Keratinocyte (primary cell): ENCODE data around the gene CHCHD10. TPM values are rescaled to one million over a fixed set of nuclear protein-coding genes. Genes with fewer than 3 reads are reported as not detected.

Experiments used
- DNase-seq: peaks from one replicate; pipeline ENCODE4 v3.0.0-alpha.2; 2011; ENCODE audit warnings: low read depth, missing footprints, low spot score
- FAIRE-seq: peaks from 2 replicates; lab custom pipeline; 2011; peaks lifted over from hg19 to GRCh38; lab: Jason Lieb, UNC
- H2AFZ ChIP-seq: 2 replicates; pipeline ENCODE4 v1.6.0; 2012; ENCODE audit warnings: low read length, control low read depth, inconsistent platforms; ENCODE audit not compliant: control insufficient read depth
- H3K27ac ChIP-seq: 2 replicates; pipeline ENCODE4 v1.5.1; 2011; ENCODE audit warnings: low read length; ENCODE audit not compliant: control insufficient read depth, insufficient read depth
- H3K27me3 ChIP-seq: 3 replicates; pipeline ENCODE4 v1.6.0; 2011; ENCODE audit warnings: low read length; ENCODE audit not compliant: control insufficient read depth, insufficient read depth; ENCODE audit errors: extremely low read depth
- H3K36me3 ChIP-seq, 2 experiments: 2 replicates in 1 of 2; 3 replicates in 1 of 2; pipeline ENCODE4 v1.5.1; 2011; ENCODE audit warnings: low read length in 2 of 2, mild to moderate bottlenecking in 1 of 2; ENCODE audit not compliant: control insufficient read depth in 2 of 2, insufficient read depth in 2 of 2; ENCODE audit errors: extremely low read depth in 1 of 2
- H3K4me1 ChIP-seq: 3 replicates; pipeline ENCODE4 v1.5.1; 2011; ENCODE audit warnings: low read length; ENCODE audit not compliant: control insufficient read depth, insufficient read depth; ENCODE audit errors: extremely low read depth
- H3K4me2 ChIP-seq: 3 replicates; pipeline ENCODE4 v1.6.0; 2011; ENCODE audit warnings: low read depth, low read length; ENCODE audit not compliant: control insufficient read depth, insufficient read depth; ENCODE audit errors: extremely low read depth
- H3K4me3 ChIP-seq, 3 experiments: fragments of 200-600 bp in 1 of 3; sonication (generic) in 1 of 3; 2 replicates in 2 of 3; 3 replicates in 1 of 3; pipeline ENCODE4 v1.5.1; 2011 to 2016; ENCODE audit warnings: low read length in 3 of 3, mild to moderate bottlenecking in 3 of 3, control low read depth in 2 of 3, inconsistent platforms in 1 of 3, low read depth in 1 of 3, mixed read lengths in 1 of 3, mixed run types in 1 of 3, moderate library complexity in 1 of 3; ENCODE audit not compliant: control insufficient read depth in 2 of 3, insufficient read depth in 2 of 3; ENCODE audit errors: extremely low read depth in 1 of 3
- H3K79me2 ChIP-seq: 2 replicates; pipeline ENCODE4 v1.6.0; 2012; ENCODE audit warnings: low read length; ENCODE audit not compliant: control insufficient read depth, insufficient read depth
- H3K9ac ChIP-seq: 3 replicates; pipeline ENCODE4 v1.6.0; 2011; ENCODE audit warnings: low read length; ENCODE audit not compliant: control insufficient read depth, insufficient read depth; ENCODE audit errors: extremely low read depth
- H3K9me1 ChIP-seq: 3 replicates; pipeline ENCODE4 v1.6.0; 2011; ENCODE audit warnings: low read length; ENCODE audit not compliant: control insufficient read depth, insufficient read depth; ENCODE audit errors: extremely low read depth
- H3K9me3 ChIP-seq: 2 replicates; pipeline ENCODE4 v1.5.1; 2012; ENCODE audit warnings: low read depth, low read length; ENCODE audit not compliant: control insufficient read depth
- H4K20me1 ChIP-seq: 3 replicates; pipeline ENCODE4 v1.6.0; 2011; ENCODE audit warnings: low read length; ENCODE audit not compliant: control insufficient read depth, insufficient read depth; ENCODE audit errors: extremely low read depth
- CTCF ChIP-seq, 3 experiments: IDR thresholded peaks in 1 of 3; conservative IDR thresholded peaks in 1 of 3; optimal IDR thresholded peaks in 1 of 3; 2 replicates in 2 of 3; 3 replicates in 1 of 3; pipeline versions ENCODE3 to v1.5.1; 2011; ENCODE audit warnings: low read length in 3 of 3, mild to moderate bottlenecking in 3 of 3, moderate library complexity in 2 of 3, control low read depth in 1 of 3, inconsistent platforms in 1 of 3; ENCODE audit not compliant: insufficient read depth in 2 of 3; ENCODE audit errors: extremely low read depth in 1 of 3
- EZH2 ChIP-seq: IDR thresholded peaks from one replicate; pipeline ENCODE4 v1.6.1; 2012; ENCODE audit warnings: inconsistent platforms, mild to moderate bottlenecking, low read length, moderate library complexity
- dilution Hi-C: fragments of 300-500 bp; cut with MboI; formaldehyde crosslinking; loops from one replicate; pipeline ENCODE4 v1.7.0; 2020; ENCODE audit warnings: low sequenced_read_pairs; ENCODE audit not compliant: extremely low pct_ligation_motif_present
- polyA plus RNA-seq, 5 experiments: library from polyadenylated mRNA; depleted of rRNA in 3 of 5; stranded (reverse) in 3 of 5; stranded (forward) in 1 of 5; unstranded in 1 of 5; fragments of >200 nt; gene quantifications; 1 replicate in 1 of 5; 2 replicates in 3 of 5; 3 replicates in 1 of 5; pipeline versions ENCODE4 v1.2.1 to v1.2.3, GENCODE V29; 2011 to 2012; ENCODE audit warnings: missing spikeins in 2 of 5, low read depth in 1 of 5, low replicate concordance in 1 of 5

Gene CHCHD10
- polyA plus RNA-seq, 1 donor (not counting 4 experiments of a cell fraction or from before 2014, with no cell fraction given): 10.4 TPM

DNA sequence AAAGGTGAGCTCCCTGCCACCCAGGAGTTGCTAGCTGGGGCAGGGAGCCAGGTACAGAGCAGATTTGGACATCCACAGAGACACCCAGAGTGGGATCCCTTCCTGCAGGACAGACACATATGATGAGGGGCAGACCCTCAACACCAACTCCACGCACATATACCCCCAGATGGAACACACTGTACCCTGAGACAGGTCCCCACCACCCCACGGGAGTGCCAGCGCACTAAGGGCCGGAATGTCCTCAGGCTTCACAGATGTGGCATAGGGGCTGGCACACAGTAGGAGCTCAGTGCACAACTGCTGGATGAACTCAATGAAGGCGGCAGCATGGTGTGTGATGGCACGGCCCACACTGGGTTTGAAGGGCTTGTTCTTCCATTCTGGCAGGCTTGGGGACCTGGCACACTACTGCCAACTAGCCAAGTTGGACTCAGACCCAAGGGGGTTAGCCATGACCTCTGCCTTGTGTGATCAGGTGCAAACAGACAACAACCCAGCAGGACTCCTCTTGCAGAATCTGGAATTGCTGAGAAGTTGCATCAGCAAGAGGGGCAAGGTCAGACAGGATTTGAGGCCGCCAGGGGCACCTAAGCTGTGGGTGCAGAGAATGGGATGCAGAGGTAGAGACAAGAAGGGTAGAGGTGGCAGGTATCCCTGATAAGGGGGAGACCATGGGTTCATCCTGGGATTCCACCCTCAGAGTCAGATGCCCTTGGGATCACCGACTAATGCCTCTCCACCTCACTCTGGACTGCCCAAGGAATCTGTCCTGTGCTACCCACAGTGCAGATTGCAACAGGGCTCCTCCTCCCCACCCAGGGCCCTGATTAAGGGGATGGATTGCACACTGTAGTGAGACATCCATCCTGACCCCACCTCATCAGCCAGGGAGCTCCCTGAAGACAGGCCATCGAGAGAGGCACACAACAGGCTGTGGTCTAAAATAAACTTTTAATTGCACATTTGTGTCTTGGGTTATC lies 2.6 kb downstream of the CHCHD10 start:
- H3K4me3 ChIP-seq: no peak overlapping the region
- no peaks in the 10 kb centered on the region for H3K9me1 ChIP-seq
- H3K79me2 ChIP-seq: no peaks in the 10 kb centered on the region
- H3K36me3 ChIP-seq: no peaks in the 10 kb centered on the region
- H3K9ac ChIP-seq: no peak overlapping the region
- FAIRE-seq (no peak), DNase-seq (no peak)
- H3K27me3 ChIP-seq: peaks cover 8% of the 10 kb centered on the region
- no peak for TF ChIP-seq CTCF (optimal IDR thresholded peaks at IDR 0.05 in 1 of 3, IDR thresholded peaks at IDR 0.05 in 1 of 3, conservative IDR thresholded peaks at IDR 0.05 in 1 of 3; ENCODE audit: extremely low read depth in 1 of 3, insufficient read depth in 2 of 3, low read length in 3 of 3)
- TF ChIP-seq EZH2: no peak
- no peak overlapping the region for H3K4me2 ChIP-seq
- H4K20me1 ChIP-seq: no peaks in the 10 kb centered on the region
- no peaks in the 10 kb centered on the region for H3K9me3 ChIP-seq
- H3K27ac ChIP-seq: no peak overlapping the region
- dilution Hi-C loops: no loop called here
- peaks cover 3% of the 10 kb centered on the region for H3K4me1 ChIP-seq
- H2AFZ ChIP-seq: no peak overlapping the region

- Histone ChIP-seq H2AFZ (no peak overlapping the region), H3K79me2 (no peaks in the 10 kb centered on the region), H3K9me1 (no peaks in the 10 kb centered on the region), H4K20me1 (no peaks in the 10 kb centered on the region), H3K9me3 (no peaks in the 10 kb centered on the region), H3K4me3 (no peak overlapping the region), H3K27me3 (peaks cover 8% of the 10 kb centered on the region), H3K9ac (no peak overlapping the region), H3K4me1 (peaks cover 3% of the 10 kb centered on the region), H3K36me3 (no peaks in the 10 kb centered on the region), H3K27ac (no peak overlapping the region), H3K4me2 (no peak overlapping the region)
- dilution Hi-C loops: no loop called here
- FAIRE-seq (no peak), DNase-seq (no peak)
- no peak for TF ChIP-seq EZH2
- TF ChIP-seq CTCF (optimal IDR thresholded peaks at IDR 0.05 in 1 of 3, IDR thresholded peaks at IDR 0.05 in 1 of 3, conservative IDR thresholded peaks at IDR 0.05 in 1 of 3; ENCODE audit: extremely low read depth in 1 of 3, insufficient read depth in 2 of 3, low read length in 3 of 3): no peak
These were observed 3.8 kb downstream of the CHCHD10 start for GRCh38 chr22:23763954-23764353.
